Activated CD8-positive, alpha-beta T cell treated with anti-CD3 and anti-CD28 coated beads, Interleukin-2, amount 10 ng/mL, durations not matched to agents 7 days and 5 days (primary cell): ENCODE measurements around the gene NAA15. TPM values are rescaled to one million over a fixed set of nuclear protein-coding genes. Genes with fewer than 3 reads are reported as not detected.
A peak's percentile ranks its signal among the peaks of the same experiment; 100 is the strongest.
"Not testable (repeated sequence)": the region's sequence is repeated elsewhere in the genome, so short reads cannot be mapped to it uniquely, and the experiment has no call there.

Experiments
- ATAC-seq: fragments of 150-1000 bp; cut with Tn5 transposase; one replicate; pipeline ENCODE4 v1.10.0; 2021; ENCODE audit warnings: moderate library complexity
- CTCF ChIA-PET: fragments of 350-600 bp; sonication (Branson Sonifier 250); formaldehyde crosslinking; loops from one replicate; lab custom pipeline; 2021; ENCODE audit warnings: antibody characterized with exemption; lab: Charles Lee
- POLR2A ChIA-PET: fragments of 350-600 bp; sonication (Branson Sonifier 250); formaldehyde crosslinking; loops from one replicate; lab custom pipeline; 2021; ENCODE audit warnings: antibody characterized with exemption; lab: Charles Lee
- DNase-seq: peaks from one replicate; pipeline ENCODE4 v3.0.0-alpha.2; 2020
- H3K27ac Mint-ChIP-seq: one replicate; pipeline ENCODE4 v1.8.0; 2021; ENCODE audit warnings: mild to moderate bottlenecking, mixed read lengths
- H3K27me3 Mint-ChIP-seq: one replicate; pipeline ENCODE4 v1.8.0; 2021; ENCODE audit warnings: low read depth, mixed read lengths
- H3K36me3 Mint-ChIP-seq: one replicate; pipeline ENCODE4 v1.8.0; 2021; ENCODE audit warnings: low read depth, mixed read lengths
- H3K4me1 Mint-ChIP-seq: one replicate; pipeline ENCODE4 v1.8.0; 2021; ENCODE audit warnings: low read depth, mixed read lengths
- H3K4me3 Mint-ChIP-seq: one replicate; pipeline ENCODE4 v1.8.0; 2021; ENCODE audit warnings: mild to moderate bottlenecking, mixed read lengths
- H3K9me3 Mint-ChIP-seq: one replicate; pipeline ENCODE4 v1.8.0; 2022; ENCODE audit warnings: mixed read lengths; ENCODE audit not compliant: insufficient read depth
- total RNA-seq, 2 experiments: library from RNA; stranded (reverse); gene quantifications; one replicate each; pipeline ENCODE4 v1.2.3, GENCODE V29; 2021

The NAA15 gene
- total RNA-seq, result 10 to 100 TPM; 61.2 to 66.2 TPM

DNA sequence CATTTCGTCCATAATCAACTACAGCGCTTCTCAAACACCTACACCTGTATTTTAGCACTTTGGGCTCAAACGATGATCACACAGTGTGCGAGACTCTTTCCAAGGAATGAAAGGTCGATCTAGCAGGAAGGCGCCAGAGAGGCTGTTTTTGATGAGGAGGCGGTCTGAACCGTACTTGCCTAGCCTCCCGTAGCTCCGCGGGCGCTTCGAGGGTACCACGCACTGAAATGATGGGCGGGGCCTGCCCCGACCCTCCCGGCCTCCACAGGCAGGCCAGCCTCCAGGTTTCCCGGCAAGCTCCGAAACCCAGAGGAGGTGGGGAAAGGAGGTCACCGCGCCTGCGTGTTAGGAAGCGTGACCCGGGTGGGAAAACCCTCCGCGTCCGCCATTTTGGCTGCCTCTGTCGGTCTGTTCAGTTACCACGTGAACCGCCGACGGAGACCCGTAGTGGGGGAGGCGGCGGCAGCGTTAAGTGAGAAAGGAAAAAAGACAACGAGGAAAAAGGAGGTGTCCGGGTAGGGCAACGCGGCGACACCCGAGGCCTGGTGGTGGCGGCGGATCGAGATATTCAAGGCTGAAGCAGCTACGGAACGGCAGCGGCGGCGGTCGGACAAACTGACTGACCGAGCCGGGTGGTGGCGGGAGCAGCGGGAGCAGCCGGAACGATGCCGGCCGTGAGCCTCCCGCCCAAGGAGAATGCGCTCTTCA is at the start of gene NAA15:
NAA15 (plus strand) TSS at position 393 of the 708 bp plus-strand sequence; CDS start at position 666, 273 bp downstream.
- Mint-ChIP-seq H3K4me3 (peak within 1 kb of the TSS; percentile 99), H3K27me3 (no peaks in the 10 kb centered on the region), H3K4me1 (peaks cover 58% of the 10 kb centered on the region), H3K9me3 (no peaks in the 10 kb centered on the region), H3K36me3 (peaks cover 36% of the 10 kb centered on the region), H3K27ac (peak within 1 kb of the TSS; percentile 100)
- POLR2A ChIA-PET, result interaction anchor here (0.6 to 4.1 kb wide), 18 partner anchors 8 to 352 kb away, joined by 3 to 28 read pairs (median 4); partner anchors contain the start of genes ELF2, RAB33B and SETD7
- CTCF ChIA-PET, result interaction anchor here (0.9 to 3.3 kb wide), 8 partner anchors 9 to 272 kb away, joined by 3 to 16 read pairs (median 7); no protein-coding TSS in a partner anchor
- DNase-seq (peak; percentile 98), ATAC-seq (peak; percentile 94)

DNA sequence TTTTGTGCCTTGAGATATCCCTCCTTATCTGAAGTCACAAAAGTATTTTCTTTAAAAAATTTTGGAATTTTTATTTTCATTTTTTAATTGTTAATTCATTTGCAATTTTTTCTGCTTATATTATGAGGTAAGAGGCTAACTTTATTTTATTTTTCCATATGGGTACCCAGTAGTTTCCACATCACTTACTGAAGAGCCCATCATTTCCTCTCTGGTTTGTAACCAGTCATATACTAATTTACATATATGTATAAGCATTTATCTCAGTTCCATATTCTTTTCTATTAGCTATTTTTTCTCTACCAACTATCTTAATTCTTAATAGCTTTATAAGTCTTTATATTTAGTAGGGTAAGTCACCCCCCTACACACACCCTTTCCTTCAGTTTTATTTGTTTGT is 48.3 kb upstream of the NAA15 start:
- Mint-ChIP-seq H3K27ac (no peak overlapping the region), H3K4me3 (no peak overlapping the region), H3K9me3 (no peaks in the 10 kb centered on the region), H3K27me3 (peaks cover 6% of the 10 kb centered on the region), H3K36me3 (no peaks in the 10 kb centered on the region), H3K4me1 (no peaks in the 10 kb centered on the region)
- ATAC-seq (no peak), DNase-seq (no peak)
- ChIA-PET POLR2A (no interaction called here), CTCF (no interaction called here)

DNA sequence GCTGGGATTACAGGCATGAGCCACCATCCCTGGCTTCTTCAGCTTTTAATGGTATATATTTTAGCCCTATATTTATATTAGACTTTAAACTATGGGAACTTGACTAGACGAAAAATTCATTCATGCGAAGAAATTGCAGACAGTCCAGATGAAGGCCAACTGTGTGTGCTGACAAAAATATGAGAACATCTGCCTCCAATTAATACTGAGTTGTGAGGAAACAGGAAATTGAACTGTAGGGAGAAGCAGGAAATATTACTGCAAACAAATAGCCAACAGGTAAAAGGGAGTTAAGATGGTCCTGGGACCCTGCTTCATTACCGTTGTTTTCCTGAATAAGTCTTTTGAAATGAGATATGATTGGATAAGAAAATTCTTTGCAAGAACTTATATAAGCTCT is 47.6 kb upstream of the NAA15 start:
- DNase-seq (no peak), ATAC-seq (no peak)
- ChIA-PET CTCF (interaction anchor here (1.4 kb wide), 1 partner anchor 43 kb away, joined by 4 read pairs; no protein-coding TSS in a partner anchor), POLR2A (no interaction called here)
- Mint-ChIP-seq H3K36me3 (no peaks in the 10 kb centered on the region), H3K9me3 (no peaks in the 10 kb centered on the region), H3K4me1 (no peaks in the 10 kb centered on the region), H3K27me3 (peaks cover 6% of the 10 kb centered on the region), H3K4me3 (no peak overlapping the region), H3K27ac (no peak overlapping the region)

DNA sequence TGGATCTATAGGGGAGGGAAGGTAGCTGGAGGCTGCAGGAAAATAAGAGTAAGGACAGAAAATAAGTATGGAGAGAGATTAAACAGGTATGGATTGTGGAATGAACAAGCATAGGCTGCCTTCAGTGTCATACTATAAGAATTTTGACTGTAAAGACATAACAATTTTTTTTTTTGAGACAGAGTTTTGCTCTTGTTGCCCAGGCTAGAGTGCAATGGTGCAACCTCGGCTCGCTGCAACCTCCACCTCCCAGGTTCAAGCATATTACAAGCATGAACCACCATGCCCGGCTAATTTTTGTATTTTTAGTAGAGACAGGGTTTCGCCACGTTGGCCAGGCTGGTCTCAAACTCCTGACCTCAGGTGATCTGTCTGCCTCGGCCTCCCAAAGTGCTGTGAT is 45.7 kb upstream of the NAA15 start:
- ATAC-seq, H3K36me3 Mint-ChIP-seq, H3K27me3 Mint-ChIP-seq, H3K9me3 Mint-ChIP-seq, POLR2A ChIA-PET, H3K27ac Mint-ChIP-seq, CTCF ChIA-PET, H3K4me3 Mint-ChIP-seq, H3K4me1 Mint-ChIP-seq, DNase-seq: not testable (repeated sequence)

DNA sequence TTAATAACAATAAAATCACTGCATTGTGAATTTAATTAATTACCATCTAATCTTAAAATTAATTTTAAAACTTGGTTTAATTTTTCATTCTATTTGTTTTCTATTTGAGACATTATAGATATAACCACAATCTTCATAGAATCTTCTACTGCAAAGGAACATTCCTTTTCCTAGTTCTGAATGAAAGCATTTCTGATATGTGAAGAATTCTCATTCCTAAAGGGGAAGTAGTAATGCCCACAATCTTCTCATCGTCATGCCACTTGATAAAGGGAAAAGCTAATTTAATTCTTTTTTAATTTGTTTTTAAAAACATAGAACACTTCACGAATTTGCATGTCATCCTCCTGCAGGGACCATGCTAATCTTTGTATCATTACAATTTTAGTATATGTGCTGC is 45.0 kb upstream of the NAA15 start:
- POLR2A ChIA-PET, result no interaction called here
- peaks cover 8% of the 10 kb centered on the region for H3K27me3 Mint-ChIP-seq
- H3K36me3 Mint-ChIP-seq, result no peaks in the 10 kb centered on the region
- no peaks in the 10 kb centered on the region for H3K4me1 Mint-ChIP-seq
- ATAC-seq (no peak), DNase-seq (no peak)
- no peak overlapping the region for H3K27ac Mint-ChIP-seq
- no peak overlapping the region for H3K4me3 Mint-ChIP-seq
- no peaks in the 10 kb centered on the region for H3K9me3 Mint-ChIP-seq
- CTCF ChIA-PET, result no interaction called here

DNA sequence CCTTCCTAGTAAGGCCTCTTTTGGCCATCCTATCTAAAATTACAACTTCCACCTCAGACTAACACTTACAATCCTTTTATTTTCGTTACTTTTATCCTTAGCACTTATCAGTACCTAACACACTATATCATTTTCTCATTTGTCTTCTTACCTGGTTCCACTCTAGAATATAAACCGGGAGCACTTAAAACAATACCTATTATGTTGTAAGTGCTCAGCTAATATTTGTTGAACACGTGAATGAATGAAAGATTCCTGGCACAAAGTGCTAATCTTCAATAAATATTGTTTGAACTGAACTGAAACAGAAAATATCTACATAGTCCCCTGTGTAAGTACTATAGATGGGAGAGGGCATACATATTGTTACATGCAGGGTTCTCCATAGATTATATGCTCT is 35.7 kb upstream of the NAA15 start:
- ATAC-seq (no peak), DNase-seq (no peak)
- Mint-ChIP-seq H3K4me3 (no peak overlapping the region), H3K4me1 (peaks cover 26% of the 10 kb centered on the region), H3K27me3 (peaks cover 10% of the 10 kb centered on the region), H3K36me3 (no peaks in the 10 kb centered on the region), H3K9me3 (no peaks in the 10 kb centered on the region), H3K27ac (no peak overlapping the region)
- POLR2A ChIA-PET, result interaction anchor here (0.8 to 1.4 kb wide), 3 partner anchors 35 to 89 kb away, joined by 3 to 8 read pairs (median 4); partner anchors contain the start of genes ELF2, NAA15 and NDUFC1
- CTCF ChIA-PET, result interaction anchor here (0.8 to 2.5 kb wide), 9 partner anchors 13 to 251 kb away, joined by 3 to 25 read pairs (median 3); partner anchors contain the start of gene MGARP

DNA sequence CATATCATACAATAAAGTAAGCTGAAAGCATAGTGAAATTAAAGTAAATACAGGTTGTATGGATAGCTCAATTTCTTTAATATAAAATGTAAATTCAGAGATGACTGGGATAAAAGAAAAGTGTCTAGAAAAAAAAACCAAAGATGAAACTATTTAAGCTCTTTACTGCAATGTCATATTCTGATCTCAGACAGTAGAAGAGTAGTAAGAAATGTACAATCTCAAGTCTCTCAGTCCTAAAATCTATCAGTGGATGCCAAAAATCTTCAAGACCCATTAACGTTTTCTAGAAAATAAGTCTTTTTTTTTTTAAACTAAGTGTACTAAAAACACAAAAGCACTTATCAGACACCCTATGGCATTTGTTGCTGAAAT is 35.1 kb upstream of the NAA15 start:
- ChIA-PET CTCF (interaction anchor here (0.8 to 2.5 kb wide), 11 partner anchors 14 to 256 kb away, joined by 3 to 25 read pairs (median 3); partner anchors contain the start of gene MGARP), POLR2A (interaction anchor here (0.7 to 1.4 kb wide), 5 partner anchors 29 to 252 kb away, joined by 3 to 8 read pairs (median 4); partner anchors contain the start of genes ELF2, NAA15 and NDUFC1)
- H3K27me3 Mint-ChIP-seq, result peaks cover 10% of the 10 kb centered on the region
- H3K4me3 Mint-ChIP-seq, result peak overlapping the region; percentile 61
- DNase-seq (no peak), ATAC-seq (no peak)
- no peaks in the 10 kb centered on the region for H3K36me3 Mint-ChIP-seq
- peaks cover 26% of the 10 kb centered on the region for H3K4me1 Mint-ChIP-seq
- peak overlapping the region; percentile 55 for H3K27ac Mint-ChIP-seq
- no peaks in the 10 kb centered on the region for H3K9me3 Mint-ChIP-seq

DNA sequence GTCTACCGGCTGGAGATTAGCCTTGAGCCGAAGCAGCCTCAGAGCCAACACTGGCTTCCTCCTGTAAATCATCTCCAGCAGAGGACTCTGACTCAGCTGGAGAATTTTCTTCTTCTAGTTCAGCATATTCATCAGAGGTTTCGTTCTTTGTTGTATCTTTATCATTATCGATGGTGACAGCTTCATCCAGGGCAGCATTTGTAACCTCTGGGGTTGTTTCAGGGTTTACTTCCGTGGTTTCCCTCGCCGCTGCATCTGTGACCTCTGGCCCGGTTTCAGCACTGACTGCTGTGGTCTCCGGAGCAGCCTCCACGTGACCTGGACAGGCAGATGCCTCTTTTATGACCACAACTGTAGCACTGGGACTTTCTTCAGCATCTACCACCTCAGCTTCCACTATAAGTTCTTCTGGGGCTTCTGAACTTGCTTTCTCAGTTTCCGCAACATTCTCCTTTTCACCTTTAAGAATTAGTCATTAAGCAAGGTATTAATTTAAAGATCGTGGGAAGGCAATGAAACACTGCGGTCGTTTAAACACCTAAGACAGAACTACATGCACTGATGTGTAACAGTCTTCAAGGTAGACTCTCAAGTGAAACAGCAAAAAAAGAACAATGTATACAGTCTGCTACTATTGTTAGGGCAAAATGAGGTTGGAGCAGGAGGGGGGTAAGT is 34.6 kb upstream of the NAA15 start:
- H3K27me3 Mint-ChIP-seq, result peaks cover 10% of the 10 kb centered on the region
- CTCF ChIA-PET, result interaction anchor here (0.7 to 2.5 kb wide), 10 partner anchors 13 to 256 kb away, joined by 3 to 25 read pairs (median 3); partner anchors contain the start of gene MGARP

DNA sequence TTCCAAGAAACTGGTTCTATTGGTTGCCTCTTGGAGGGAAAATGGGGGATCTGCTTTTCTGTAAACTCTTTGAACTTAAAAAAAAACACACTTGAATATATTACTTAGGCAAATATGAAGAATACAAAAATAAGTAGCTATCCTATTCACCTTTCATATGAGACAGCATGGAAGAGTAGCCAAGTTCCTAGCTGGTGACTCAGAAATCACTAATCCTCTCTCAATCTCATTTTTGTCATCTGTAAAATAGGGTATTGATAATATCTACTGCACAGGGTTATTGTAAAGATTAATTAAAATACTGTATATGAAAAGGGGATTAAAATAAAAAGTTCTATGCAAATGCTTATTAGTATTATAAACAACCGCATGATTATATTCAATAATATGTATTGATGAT is 34.0 kb upstream of the NAA15 start:
- DNase-seq (no peak), ATAC-seq (no peak)
- peaks cover 10% of the 10 kb centered on the region for H3K27me3 Mint-ChIP-seq
- H3K9me3 Mint-ChIP-seq, result no peaks in the 10 kb centered on the region
- H3K4me1 Mint-ChIP-seq, result peaks cover 26% of the 10 kb centered on the region
- H3K36me3 Mint-ChIP-seq, result no peaks in the 10 kb centered on the region
- POLR2A ChIA-PET, result interaction anchor here (1.5 kb wide), 1 partner anchor 30 kb away, joined by 3 read pairs; no protein-coding TSS in a partner anchor
- peak overlapping the region; percentile 61 for H3K4me3 Mint-ChIP-seq
- H3K27ac Mint-ChIP-seq, result no peak overlapping the region
- CTCF ChIA-PET, result interaction anchor here (0.7 to 2.5 kb wide), 4 partner anchors 29 to 183 kb away, joined by 3 to 25 read pairs (median 4); no protein-coding TSS in a partner anchor

More for the DNA sequence above, 34.6 kb upstream of the NAA15 start:
- Mint-ChIP-seq H3K27ac (peak overlapping the region; percentile 55), H3K4me1 (peaks cover 26% of the 10 kb centered on the region), H3K4me3 (peak overlapping the region; percentile 61), H3K9me3 (no peaks in the 10 kb centered on the region), H3K36me3 (no peaks in the 10 kb centered on the region)
- ATAC-seq (peak; percentile 99), DNase-seq (peak; percentile 86)
- POLR2A ChIA-PET, result interaction anchor here (0.7 to 1.5 kb wide), 6 partner anchors 29 to 252 kb away, joined by 3 to 8 read pairs (median 4); partner anchors contain the start of genes ELF2, NAA15 and NDUFC1

DNA sequence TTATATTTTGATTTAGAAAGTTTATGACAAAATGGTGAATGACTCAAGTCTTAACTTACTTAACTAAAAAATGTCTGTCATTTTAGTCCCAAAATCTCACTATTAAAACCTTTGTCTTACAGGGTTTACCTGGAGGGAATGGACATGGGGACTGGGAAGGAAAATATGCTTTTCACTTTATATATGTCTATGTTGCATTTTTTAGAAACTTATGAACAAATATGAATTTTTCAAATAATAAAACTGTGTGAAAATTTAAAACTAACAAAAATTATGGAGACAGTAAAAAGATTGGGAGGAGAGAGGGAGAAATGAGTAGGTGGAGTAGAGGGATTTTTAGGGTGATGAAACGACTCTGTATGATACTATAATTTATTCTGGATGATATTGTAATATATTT is 27.5 kb upstream of the NAA15 start:
- Mint-ChIP-seq H3K4me1 (peaks cover 5% of the 10 kb centered on the region), H3K4me3 (no peak overlapping the region), H3K9me3 (no peaks in the 10 kb centered on the region), H3K27me3 (peaks cover 19% of the 10 kb centered on the region), H3K36me3 (no peaks in the 10 kb centered on the region), H3K27ac (no peak overlapping the region)
- DNase-seq (no peak), ATAC-seq (no peak)
- POLR2A ChIA-PET, result no interaction called here
- CTCF ChIA-PET, result no interaction called here

DNA sequence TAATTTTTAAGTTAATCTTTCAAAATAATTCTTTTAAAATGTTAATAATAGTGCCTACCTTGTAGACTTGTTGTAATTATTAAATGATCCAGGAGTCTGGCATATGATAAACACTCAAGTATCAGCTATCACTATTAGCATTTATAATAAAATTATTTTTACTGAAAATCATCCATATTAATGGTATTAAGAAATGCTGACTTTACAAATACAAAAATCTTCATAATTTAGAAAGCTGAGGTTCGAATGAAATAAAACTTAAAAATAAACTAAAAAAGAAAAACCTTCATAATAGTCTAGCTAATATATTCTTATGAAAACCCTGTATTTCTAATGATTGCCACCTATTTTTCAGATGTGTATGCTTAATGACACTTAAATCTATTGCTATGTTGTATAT is 26.5 kb upstream of the NAA15 start:
- Mint-ChIP-seq H3K27ac (no peak overlapping the region), H3K27me3 (peaks cover 28% of the 10 kb centered on the region), H3K9me3 (no peaks in the 10 kb centered on the region), H3K36me3 (no peaks in the 10 kb centered on the region), H3K4me1 (peaks cover 14% of the 10 kb centered on the region), H3K4me3 (no peak overlapping the region)
- POLR2A ChIA-PET, result no interaction called here
- no peak for DNase-seq
- ATAC-seq, result no peak
- CTCF ChIA-PET, result interaction anchor here (1.7 kb wide), 1 partner anchor 21 kb away, joined by 6 read pairs; no protein-coding TSS in a partner anchor
